ENCODE results near the gene CFDP1.

CFDP1 gene

GRCh38 chr16:75248142-75248535 lies 185.2 kb downstream of the CFDP1 start:
- no peak for FAIRE-seq

GRCh38 chr16:75247249-75247648 lies 186.1 kb downstream of the CFDP1 start:
- FAIRE-seq = no peak

DNA sequence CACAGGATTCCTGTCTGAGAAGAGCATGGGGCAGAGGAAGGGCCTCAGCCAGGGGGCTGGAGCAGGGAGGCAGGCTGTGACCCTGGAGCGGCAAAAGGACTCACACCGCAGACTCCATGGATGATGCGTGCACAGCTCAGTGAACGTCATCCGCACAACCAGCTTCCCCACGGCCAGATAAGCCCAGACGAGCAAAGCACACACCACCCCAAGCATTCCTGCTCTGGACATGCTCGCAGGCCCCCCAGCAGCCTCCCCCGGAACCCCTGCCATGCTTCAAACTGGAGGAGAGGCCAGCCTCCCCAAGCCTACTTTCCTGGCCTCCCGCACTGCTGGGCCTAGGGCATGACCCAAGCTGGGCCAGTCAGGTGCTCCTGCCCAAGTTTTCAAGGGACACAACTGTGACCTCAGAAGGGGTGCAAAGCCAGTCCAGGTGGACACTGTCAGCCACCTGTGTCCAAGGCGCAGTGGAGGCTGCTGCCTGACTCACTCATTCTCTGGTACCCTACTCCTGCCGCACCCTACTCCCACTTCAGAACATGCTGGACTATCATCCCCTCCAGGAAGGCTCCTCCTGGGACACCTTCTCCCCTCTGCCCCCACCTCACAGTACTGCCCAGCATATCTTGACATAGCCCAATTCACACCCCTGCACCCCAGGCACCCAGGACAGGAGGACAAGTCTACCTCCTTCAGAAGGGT lies 186.6 kb downstream of the CFDP1 start:
- FAIRE-seq = no peak

- no peak for FAIRE-seq
Observed at GRCh38 chr16:75244844-75245758, 188.2 kb downstream of the CFDP1 start.

DNA sequence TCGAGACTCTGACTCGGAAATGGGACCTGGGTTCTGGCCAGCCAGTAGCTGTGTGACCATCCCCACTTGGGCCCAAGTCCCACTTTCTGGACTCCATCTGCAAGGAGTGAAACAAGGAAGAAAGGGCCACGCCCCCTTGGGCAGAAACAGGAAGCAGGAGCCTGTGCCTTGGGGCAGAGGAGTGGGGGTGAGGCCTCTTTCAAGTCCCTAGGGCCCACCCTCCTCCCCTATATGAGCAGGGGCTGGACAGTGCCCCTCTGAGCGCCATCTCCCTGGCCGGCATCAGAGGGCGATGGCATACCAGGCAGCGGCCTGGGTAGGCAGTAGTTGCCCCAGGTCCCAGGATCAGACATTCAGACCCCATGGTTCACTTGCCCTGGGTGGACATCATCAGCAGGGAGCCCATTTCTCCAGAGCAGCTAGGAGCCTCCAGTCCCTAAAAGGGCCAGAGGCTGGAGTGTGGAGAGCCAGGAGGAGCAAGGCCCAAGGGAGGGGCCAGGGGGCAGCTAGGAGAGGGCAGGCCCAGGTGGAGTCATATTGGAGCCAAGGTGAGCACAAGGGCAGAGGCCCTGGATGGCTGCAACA lies 189.0 kb downstream of the CFDP1 start:
- FAIRE-seq = no peak

Data from TTC549 (cell line).